Mammary epithelial cell (primary cell): ENCODE measurements around the gene KRTAP5-1.

ENCODE experiments used
- EZH2 ChIP-seq: IDR thresholded peaks from 2 replicates; pipeline ENCODE4 v1.6.1; 2012; ENCODE audit warnings: low read length, inconsistent platforms, borderline replicate concordance
- TF ChIP-seq, protein P1 (sequence below), 2 donors: IDR thresholded peaks in 1 of 2; conservative IDR thresholded peaks in 1 of 2; 2 replicates each; pipeline ENCODE4 v1.5.1; 2011 to 2012; ENCODE audit warnings: inconsistent platforms in 2 of 2, low read length in 2 of 2, mild to moderate bottlenecking in 2 of 2, control low read depth in 1 of 2, low read depth in 1 of 2; ENCODE audit not compliant: insufficient read depth in 1 of 2; ENCODE audit errors: extremely low read depth in 1 of 2

DNA sequence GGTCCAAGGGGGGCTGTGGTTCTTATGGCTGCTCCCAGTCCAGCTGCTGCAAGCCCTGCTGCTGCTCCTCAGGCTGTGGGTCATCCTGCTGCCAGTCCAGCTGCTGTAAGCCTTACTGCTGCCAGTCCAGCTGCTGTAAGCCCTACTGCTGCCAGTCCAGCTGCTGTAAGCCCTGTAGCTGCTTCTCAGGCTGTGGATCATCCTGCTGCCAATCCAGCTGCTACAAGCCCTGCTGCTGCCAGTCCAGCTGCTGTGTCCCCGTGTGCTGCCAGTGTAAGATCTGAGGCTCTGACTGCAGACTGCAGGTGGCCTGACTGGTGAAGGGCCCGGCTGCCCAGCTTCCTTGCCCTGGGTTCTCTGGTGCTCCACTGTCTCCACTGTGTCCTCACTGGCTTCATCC, 45.2 kb upstream of the KRTAP5-1 start:
- TF ChIP-seq, protein P1, sequence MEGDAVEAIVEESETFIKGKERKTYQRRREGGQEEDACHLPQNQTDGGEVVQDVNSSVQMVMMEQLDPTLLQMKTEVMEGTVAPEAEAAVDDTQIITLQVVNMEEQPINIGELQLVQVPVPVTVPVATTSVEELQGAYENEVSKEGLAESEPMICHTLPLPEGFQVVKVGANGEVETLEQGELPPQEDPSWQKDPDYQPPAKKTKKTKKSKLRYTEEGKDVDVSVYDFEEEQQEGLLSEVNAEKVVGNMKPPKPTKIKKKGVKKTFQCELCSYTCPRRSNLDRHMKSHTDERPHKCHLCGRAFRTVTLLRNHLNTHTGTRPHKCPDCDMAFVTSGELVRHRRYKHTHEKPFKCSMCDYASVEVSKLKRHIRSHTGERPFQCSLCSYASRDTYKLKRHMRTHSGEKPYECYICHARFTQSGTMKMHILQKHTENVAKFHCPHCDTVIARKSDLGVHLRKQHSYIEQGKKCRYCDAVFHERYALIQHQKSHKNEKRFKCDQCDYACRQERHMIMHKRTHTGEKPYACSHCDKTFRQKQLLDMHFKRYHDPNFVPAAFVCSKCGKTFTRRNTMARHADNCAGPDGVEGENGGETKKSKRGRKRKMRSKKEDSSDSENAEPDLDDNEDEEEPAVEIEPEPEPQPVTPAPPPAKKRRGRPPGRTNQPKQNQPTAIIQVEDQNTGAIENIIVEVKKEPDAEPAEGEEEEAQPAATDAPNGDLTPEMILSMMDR (conservative IDR thresholded peaks at IDR 0.05 in 1 of 2, IDR thresholded peaks at IDR 0.05 in 1 of 2; ENCODE audit: extremely low read depth in 1 of 2, insufficient read depth in 1 of 2, low read depth in 1 of 2, low read length in 2 of 2) = no peak
- TF ChIP-seq EZH2 = no peak
